Measurements from ENCODE around the gene FNIP2. TPM values are rescaled to one million over a fixed set of nuclear protein-coding genes. Genes with fewer than 3 reads are reported as not detected.
"Not testable (repeated sequence)": the region's sequence is repeated elsewhere in the genome, so short reads cannot be mapped to it uniquely, and the experiment has no call there.

Gene FNIP2
- polyA plus RNA-seq, 5 donors, result 19.5 to 34.6 (median 29.0) TPM

- DNase-seq, result no peak
These were observed 137.2 kb downstream of the FNIP2 start for GRCh38 chr4:158906073-158906472.

GRCh38 chr4:158912390-158912789, 143.6 kb downstream of the FNIP2 start:
- no peak for DNase-seq

- DNase-seq, result no peak
These were observed 144.0 kb downstream of the FNIP2 start for GRCh38 chr4:158912806-158913205.

GRCh38 chr4:158913766-158914165, 144.9 kb downstream of the FNIP2 start:
- DNase-seq, result no peak

- no peak for DNase-seq
These were observed 145.4 kb downstream of the FNIP2 start for GRCh38 chr4:158914218-158914617.

GRCh38 chr4:158915683-158916241, 146.9 kb downstream of the FNIP2 start:
- no peak for DNase-seq

GRCh38 chr4:158920452-158920996, 151.7 kb downstream of the FNIP2 start:
- DNase-seq, result not testable (repeated sequence)

- not testable (repeated sequence) for DNase-seq
These were observed 158.9 kb downstream of the FNIP2 start for GRCh38 chr4:158927774-158928173.

GRCh38 chr4:158929939-158930638, 161.3 kb downstream of the FNIP2 start:
- no peak for DNase-seq

GRCh38 chr4:158930639-158930972, 161.8 kb downstream of the FNIP2 start:
- DNase-seq, result no peak

- no peak for DNase-seq
These were observed 164.4 kb downstream of the FNIP2 start for GRCh38 chr4:158933236-158933635.

GRCh38 chr4:158934996-158935669, 166.3 kb downstream of the FNIP2 start:
- DNase-seq, result no peak

- DNase-seq, result no peak
These were observed 167.4 kb downstream of the FNIP2 start for GRCh38 chr4:158936238-158936637.

- no peak for DNase-seq
These were observed 169.6 kb downstream of the FNIP2 start for GRCh38 chr4:158938220-158939044.

GRCh38 chr4:158940271-158940670, 171.4 kb downstream of the FNIP2 start:
- DNase-seq, result no peak

- no peak for DNase-seq
These were observed 172.5 kb downstream of the FNIP2 start for GRCh38 chr4:158941321-158941720.

- DNase-seq, result no peak
These were observed 173.1 kb downstream of the FNIP2 start for GRCh38 chr4:158941895-158942294.

- DNase-seq, result no peak
These were observed 176.8 kb downstream of the FNIP2 start for GRCh38 chr4:158945529-158946108.

GRCh38 chr4:158946825-158947224, 178.0 kb downstream of the FNIP2 start:
- no peak for DNase-seq

- no peak for DNase-seq
These were observed 179.2 kb downstream of the FNIP2 start for GRCh38 chr4:158948071-158948470.

- no peak for DNase-seq
These were observed 180.3 kb downstream of the FNIP2 start for GRCh38 chr4:158949099-158949498.
